A549 (cell line): ENCODE results near the gene F12. TPM values are rescaled to one million over a fixed set of nuclear protein-coding genes. Genes with fewer than 3 reads are reported as not detected.

Source experiments
- ATAC-seq, 2 experiments: fragments of 200-7000 bp in 1 of 2; fragments of >200 bp in 1 of 2; cut with Nextera tagmentation in 1 of 2; cut with Tn5 transposase in 1 of 2; 3 replicates each; pipeline versions ENCODE4 v1.8.0 to v1.9.1; 2018 to 2020; ENCODE audit warnings: mild to moderate bottlenecking in 1 of 2, moderate library complexity in 1 of 2
- CTCF ChIA-PET: fragments of 300-600 bp; sonication (Branson Sonifier 250); formaldehyde crosslinking; extraction: SDS; loops from one replicate; lab custom pipeline; 2021; ENCODE audit warnings: antibody characterized with exemption, inconsistent platforms; lab: Yijun Ruan, JAX
- POLR2A ChIA-PET: fragments of 350-600 bp; formaldehyde crosslinking; extraction: SDS; loops from one replicate; lab custom pipeline; 2021; ENCODE audit warnings: antibody characterized with exemption, inconsistent platforms; lab: Yijun Ruan, JAX
- DNase-seq, 2 experiments: peaks; one replicate each; pipeline versions ENCODE4 v3.0.0 to v3.0.0-alpha.2; 2011 to 2016; ENCODE audit warnings: low read depth in 1 of 2, low spot score in 1 of 2
- FAIRE-seq: peaks from 2 replicates; lab custom pipeline; 2011; peaks lifted over from hg19 to GRCh38; lab: Jason Lieb, UNC
- H3K27ac ChIP-seq, 2 experiments: fragments of >200 bp; sonication (Bioruptor Twin); formaldehyde crosslinking; 3 replicates each; pipeline ENCODE4 v1.5.1; 2016 to 2017
- H3K4me1 ChIP-seq: fragments of >200 bp; sonication (Bioruptor Twin); formaldehyde crosslinking; 3 replicates; pipeline ENCODE4 v1.6.1; 2016
- H3K4me2 ChIP-seq: fragments of >200 bp; sonication (Bioruptor Twin); formaldehyde crosslinking; 3 replicates; pipeline ENCODE4 v1.6.1; 2016
- H3K4me3 ChIP-seq: fragments of >200 bp; sonication (Bioruptor Twin); formaldehyde crosslinking; 3 replicates; pipeline ENCODE4 v1.5.1; 2016
- H3K9me3 ChIP-seq: fragments of >200 bp; sonication (Bioruptor Twin); formaldehyde crosslinking; 3 replicates; pipeline ENCODE4 v1.6.1; 2016
- CHD4 ChIP-seq: fragments of 200-600 bp; sonication (generic); IDR thresholded peaks from 2 replicates; pipeline ENCODE4 v1.6.1; 2016; ENCODE audit warnings: antibody characterized with exemption, mild to moderate bottlenecking, borderline replicate concordance
- ESRRA ChIP-seq: fragments of 150-350 bp; IDR thresholded peaks from 2 replicates; pipeline ENCODE4 v1.6.1; 2014; ENCODE audit warnings: mild to moderate bottlenecking, low read length, borderline replicate concordance
- FOXS1 ChIP-seq: fragments of 250-450 bp; sonication (Bioruptor Pico); IDR thresholded peaks from 2 replicates; pipeline ENCODE4 v1.5.0; 2020; ENCODE audit warnings: mild to moderate bottlenecking, moderate library complexity
- HOXB5 ChIP-seq: fragments of 250-450 bp; sonication (Bioruptor Pico); IDR thresholded peaks from 2 replicates; pipeline ENCODE4 v1.5.0; 2020; ENCODE audit warnings: mild to moderate bottlenecking, moderate library complexity
- JUN ChIP-seq, 2 experiments: fragments of >200 bp; sonication (Bioruptor Twin); formaldehyde crosslinking; IDR thresholded peaks; 2 replicates in 1 of 2; 3 replicates in 1 of 2; pipeline ENCODE4 v1.6.1; 2016 to 2017
- MAZ ChIP-seq: fragments of 150-350 bp; IDR thresholded peaks from 2 replicates; pipeline ENCODE4 v1.6.1; 2014; ENCODE audit warnings: antibody characterized with exemption, low read depth, low read length, borderline replicate concordance
- NPAS2 ChIP-seq: fragments of 250-450 bp; sonication (Bioruptor Pico); IDR thresholded peaks from 2 replicates; pipeline ENCODE4 v1.8.0; 2022; ENCODE audit warnings: mild to moderate bottlenecking, moderate library complexity, borderline replicate concordance
- RAD21 ChIP-seq, 2 experiments: fragments of >200 bp in 1 of 2; sonication (Bioruptor Twin) in 1 of 2; formaldehyde crosslinking in 1 of 2; IDR thresholded peaks in 1 of 2; conservative IDR thresholded peaks in 1 of 2; 2 replicates in 1 of 2; 3 replicates in 1 of 2; pipeline ENCODE4 v1.6.1; 2012 to 2018; ENCODE audit warnings: inconsistent platforms in 1 of 2
- RCOR1 ChIP-seq: fragments of 150-350 bp; IDR thresholded peaks from 2 replicates; pipeline ENCODE4 v1.6.1; 2014; ENCODE audit warnings: antibody characterized with exemption, low read length, low read depth
- ZNF302 ChIP-seq: fragments of 250-450 bp; sonication (Bioruptor Pico); IDR thresholded peaks from 2 replicates; pipeline ENCODE4 v1.9.0; 2021; ENCODE audit warnings: inconsistent platforms, mild to moderate bottlenecking, moderate library complexity
- ZSCAN20 ChIP-seq: fragments of 250-450 bp; sonication (Bioruptor Pico); IDR thresholded peaks from 2 replicates; pipeline ENCODE4 v1.8.0; 2022; ENCODE audit warnings: mild to moderate bottlenecking, moderate library complexity
- WGBS: methylation state at CpG from one replicate; pipeline ENCODE4 v1.1.6; 2017; ENCODE audit errors: missing lambda C conversion rate; 5-methylcytosine and 5-hydroxymethylcytosine counted together
- polyA plus RNA-seq, 4 experiments: library from polyadenylated mRNA; depleted of rRNA in 3 of 4; stranded (reverse); fragments of >200 nt; fragmentation: RNase III in 1 of 4; extraction: RNeasy Plus Mini Kit Qiagen cat#74134 plus additional on column Dnase treatment in 1 of 4; gene quantifications; 2 replicates in 3 of 4; 3 replicates in 1 of 4; pipeline ENCODE4 v1.2.3, GENCODE V29; 2011 to 2017
- TF ChIP-seq, protein P1 (sequence below): fragments of >200 bp; sonication (Bioruptor Twin); formaldehyde crosslinking; IDR thresholded peaks from 3 replicates; pipeline ENCODE4 v1.6.1; 2016
- TF ChIP-seq, protein P2 (sequence below): fragments of 450-650 bp; IDR thresholded peaks from 2 replicates; pipeline ENCODE4 v1.6.1; 2014; ENCODE audit warnings: antibody characterized with exemption
- TF ChIP-seq, protein P3 (sequence below): IDR thresholded peaks from 2 replicates; pipeline ENCODE4 v1.6.1; 2012
- TF ChIP-seq, protein P4 (sequence below): fragments of 250-450 bp; sonication (Bioruptor Pico); IDR thresholded peaks from 2 replicates; pipeline ENCODE4 v1.5.0; 2021; ENCODE audit warnings: mild to moderate bottlenecking, moderate library complexity, borderline replicate concordance

The F12 gene
- polyA plus RNA-seq, 2 of the 4 experiments (the other 2 are of a cell fraction): 5.3 to 14.3 TPM

DNA sequence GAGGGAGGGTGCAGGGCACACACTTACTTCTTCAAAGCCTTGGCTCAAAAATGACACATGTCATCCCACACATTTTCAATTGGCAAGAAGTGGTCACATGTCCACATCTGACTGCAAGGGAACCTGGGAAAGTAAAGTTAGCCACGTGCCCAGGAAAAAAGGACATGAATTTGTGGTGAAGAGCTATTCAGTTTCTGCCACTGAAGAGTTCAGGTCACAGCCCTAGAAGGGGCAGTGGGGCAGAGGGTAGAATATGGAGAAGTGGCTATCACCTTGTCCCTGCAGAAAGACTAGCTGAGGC lies 53.5 kb downstream of the F12 start:
- no peak for DNase-seq
- ChIA-PET CTCF (interaction anchor here (0.7 to 4.3 kb wide), 6 partner anchors 11 to 48 kb away, joined by 3 to 28 read pairs (median 4); no protein-coding TSS in a partner anchor), POLR2A (no interaction called here)
- H3K4me3 ChIP-seq: no peak overlapping the region
- no peak overlapping the region for H3K4me2 ChIP-seq
- peaks cover 10% of the 10 kb centered on the region; the same call in 2 of the 3 replicates for H3K4me1 ChIP-seq
- no peak overlapping the region for H3K27ac ChIP-seq
- no peak for FAIRE-seq
- H3K9me3 ChIP-seq: peaks cover 4% of the 10 kb centered on the region; the same call in 1 of the 3 replicates
- ATAC-seq: no peak
- WGBS: 0% methylated on average over 1 of the region's 1 CpG
- TF ChIP-seq ZNF302 (no peak), RCOR1 (no peak), ZSCAN20 (CRISPR knock-in tag) (no peak), CHD4 (no peak)
- TF ChIP-seq, protein P1, sequence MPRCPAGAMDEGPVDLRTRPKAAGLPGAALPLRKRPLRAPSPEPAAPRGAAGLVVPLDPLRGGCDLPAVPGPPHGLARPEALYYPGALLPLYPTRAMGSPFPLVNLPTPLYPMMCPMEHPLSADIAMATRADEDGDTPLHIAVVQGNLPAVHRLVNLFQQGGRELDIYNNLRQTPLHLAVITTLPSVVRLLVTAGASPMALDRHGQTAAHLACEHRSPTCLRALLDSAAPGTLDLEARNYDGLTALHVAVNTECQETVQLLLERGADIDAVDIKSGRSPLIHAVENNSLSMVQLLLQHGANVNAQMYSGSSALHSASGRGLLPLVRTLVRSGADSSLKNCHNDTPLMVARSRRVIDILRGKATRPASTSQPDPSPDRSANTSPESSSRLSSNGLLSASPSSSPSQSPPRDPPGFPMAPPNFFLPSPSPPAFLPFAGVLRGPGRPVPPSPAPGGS: no peak
- TF ChIP-seq, protein P2, sequence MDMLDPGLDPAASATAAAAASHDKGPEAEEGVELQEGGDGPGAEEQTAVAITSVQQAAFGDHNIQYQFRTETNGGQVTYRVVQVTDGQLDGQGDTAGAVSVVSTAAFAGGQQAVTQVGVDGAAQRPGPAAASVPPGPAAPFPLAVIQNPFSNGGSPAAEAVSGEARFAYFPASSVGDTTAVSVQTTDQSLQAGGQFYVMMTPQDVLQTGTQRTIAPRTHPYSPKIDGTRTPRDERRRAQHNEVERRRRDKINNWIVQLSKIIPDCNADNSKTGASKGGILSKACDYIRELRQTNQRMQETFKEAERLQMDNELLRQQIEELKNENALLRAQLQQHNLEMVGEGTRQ: peak; percentile 82

DNA sequence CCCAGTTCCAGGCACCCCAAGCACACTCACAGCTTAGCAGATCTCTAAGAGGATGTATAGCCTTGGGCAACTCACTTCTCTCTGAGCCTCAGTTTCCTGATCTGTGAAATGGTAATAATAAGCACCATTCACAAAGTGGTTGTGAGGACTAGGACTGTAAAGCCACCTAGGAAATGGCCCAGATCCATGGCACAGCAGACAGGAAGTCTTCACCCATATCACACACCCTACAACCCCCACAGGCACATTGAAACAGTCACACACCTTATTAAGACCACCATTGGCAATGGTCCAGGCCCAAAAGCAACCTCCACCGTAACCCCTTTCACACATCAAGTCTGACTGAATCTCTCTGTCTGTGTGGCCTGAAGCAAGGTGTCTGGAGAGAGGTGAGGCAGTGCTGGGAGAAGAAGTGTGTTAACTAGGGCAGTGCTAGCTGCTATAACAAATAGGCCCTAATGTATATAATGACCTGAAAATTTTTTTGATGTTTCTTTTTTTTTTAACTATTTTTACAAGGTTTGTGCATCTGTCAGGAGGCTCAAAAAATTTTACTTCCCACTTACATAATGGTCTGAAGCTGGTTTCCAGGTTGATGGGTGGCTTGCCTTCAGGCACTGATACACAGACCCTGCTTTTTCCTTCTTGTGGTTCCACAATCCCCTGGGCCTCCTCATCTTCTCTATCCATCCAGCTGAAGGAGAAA lies 54.0 kb downstream of the F12 start:
- H3K27ac ChIP-seq: no peak overlapping the region
- no peak overlapping the region for H3K4me3 ChIP-seq
- POLR2A ChIA-PET: no interaction called here
- 0 out of 2 replicates have a peak, but pooled peaks have one; percentile 52 for TF ChIP-seq CHD4
- no peak for TF ChIP-seq RAD21 (conservative IDR thresholded peaks at IDR 0.05 in 1 of 2, IDR thresholded peaks at IDR 0.05 in 1 of 2)
- TF ChIP-seq, protein P3, sequence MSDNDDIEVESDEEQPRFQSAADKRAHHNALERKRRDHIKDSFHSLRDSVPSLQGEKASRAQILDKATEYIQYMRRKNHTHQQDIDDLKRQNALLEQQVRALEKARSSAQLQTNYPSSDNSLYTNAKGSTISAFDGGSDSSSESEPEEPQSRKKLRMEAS: no peak
- TF ChIP-seq, all 56 proteins: peak for 1
- ATAC-seq (no peak), FAIRE-seq (no peak), DNase-seq (no peak)
- CTCF ChIA-PET: interaction anchor here (0.9 to 4.3 kb wide), 5 partner anchors 11 to 48 kb away, joined by 3 to 28 read pairs (median 4); no protein-coding TSS in a partner anchor
- peaks cover 14% of the 10 kb centered on the region for H3K4me1 ChIP-seq
- H3K9me3 ChIP-seq: peaks cover 4% of the 10 kb centered on the region; the same call in 1 of the 3 replicates
- H3K4me2 ChIP-seq: no peak overlapping the region
- WGBS: 85% methylated on average over 1 of the region's 1 CpG

DNA sequence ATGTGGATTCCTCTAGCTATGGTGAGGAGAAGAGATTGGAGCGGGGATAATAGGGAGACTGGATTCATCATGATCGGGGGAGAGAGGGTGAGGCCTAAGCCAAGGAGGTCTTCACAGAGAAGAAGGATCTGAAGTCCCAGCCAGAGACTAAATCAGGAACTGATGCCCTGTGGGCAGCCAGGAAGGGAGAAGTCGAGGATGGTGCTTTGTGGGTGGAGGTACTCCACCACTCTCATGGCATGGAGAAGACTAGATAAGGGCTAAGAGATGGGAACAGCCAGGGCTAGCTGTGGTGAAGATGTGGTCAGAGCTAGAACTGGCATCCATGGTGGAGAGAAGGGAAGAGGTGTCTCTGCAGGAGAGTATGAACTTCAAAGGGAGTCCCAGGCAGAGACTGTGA lies 54.7 kb downstream of the F12 start:
- WGBS: 72% methylated on average over 3 of the region's 3 CpGs
- ATAC-seq (no peak), FAIRE-seq (no peak)
- H3K27ac ChIP-seq: peak overlapping the region in 1 of 2 experiments; percentile 15; a peak in 1 of 6 replicates
- POLR2A ChIA-PET: no interaction called here
- H3K4me1 ChIP-seq: peaks cover 20% of the 10 kb centered on the region
- H3K4me2 ChIP-seq: peak overlapping the region; percentile 27; the same call in 2 of the 3 replicates
- H3K9me3 ChIP-seq: peaks cover 4% of the 10 kb centered on the region; the same call in 1 of the 3 replicates
- no peak for TF ChIP-seq ESRRA
- TF ChIP-seq, all 56 proteins: peak for 0
- DNase-seq: no peak
- H3K4me3 ChIP-seq: no peak overlapping the region
- CTCF ChIA-PET: interaction anchor here (1.3 to 4.3 kb wide), 5 partner anchors 15 to 49 kb away, joined by 3 to 28 read pairs (median 4); no protein-coding TSS in a partner anchor

DNA sequence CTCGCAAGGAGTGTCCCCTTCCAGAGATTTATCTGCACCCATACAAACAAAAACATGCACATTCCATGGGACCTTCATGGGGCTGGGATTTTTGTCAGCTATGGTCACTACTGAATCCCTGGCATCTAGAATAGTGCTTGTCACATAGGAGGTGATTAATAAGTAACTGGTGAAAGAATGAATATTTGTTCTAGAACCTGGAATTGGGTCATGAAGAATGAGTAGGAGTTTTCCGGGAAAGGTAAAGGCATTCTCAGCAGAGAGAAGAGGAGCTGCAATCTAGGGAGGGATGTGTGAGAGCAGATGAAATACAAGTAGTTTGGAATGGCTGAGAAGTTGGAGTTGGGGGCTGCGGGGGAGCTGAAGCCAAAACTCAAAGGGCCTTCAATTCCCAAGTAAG lies 55.1 kb downstream of the F12 start:
- DNase-seq (no peak), ATAC-seq (no peak), FAIRE-seq (no peak)
- peak overlapping the region; percentile 27 for H3K4me2 ChIP-seq
- ChIA-PET CTCF (interaction anchor here (1.1 to 4.3 kb wide), 5 partner anchors 15 to 49 kb away, joined by 3 to 28 read pairs (median 4); no protein-coding TSS in a partner anchor), POLR2A (no interaction called here)
- 72% methylated on average over 3 of the region's 3 CpGs for WGBS
- peaks cover 4% of the 10 kb centered on the region; the same call in 1 of the 3 replicates for H3K9me3 ChIP-seq
- peaks cover 24% of the 10 kb centered on the region for H3K4me1 ChIP-seq
- no peak overlapping the region for H3K4me3 ChIP-seq
- TF ChIP-seq, protein P4, sequence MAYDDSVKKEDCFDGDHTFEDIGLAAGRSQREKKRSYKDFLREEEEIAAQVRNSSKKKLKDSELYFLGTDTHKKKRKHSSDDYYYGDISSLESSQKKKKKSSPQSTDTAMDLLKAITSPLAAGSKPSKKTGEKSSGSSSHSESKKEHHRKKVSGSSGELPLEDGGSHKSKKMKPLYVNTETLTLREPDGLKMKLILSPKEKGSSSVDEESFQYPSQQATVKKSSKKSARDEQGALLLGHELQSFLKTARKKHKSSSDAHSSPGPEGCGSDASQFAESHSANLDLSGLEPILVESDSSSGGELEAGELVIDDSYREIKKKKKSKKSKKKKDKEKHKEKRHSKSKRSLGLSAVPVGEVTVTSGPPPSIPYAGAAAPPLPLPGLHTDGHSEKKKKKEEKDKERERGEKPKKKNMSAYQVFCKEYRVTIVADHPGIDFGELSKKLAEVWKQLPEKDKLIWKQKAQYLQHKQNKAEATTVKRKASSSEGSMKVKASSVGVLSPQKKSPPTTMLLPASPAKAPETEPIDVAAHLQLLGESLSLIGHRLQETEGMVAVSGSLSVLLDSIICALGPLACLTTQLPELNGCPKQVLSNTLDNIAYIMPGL (CRISPR knock-in tag): no peak
- no peak for TF ChIP-seq MAZ
- no peak for TF ChIP-seq HOXB5 (CRISPR knock-in tag)
- no peak for TF ChIP-seq ZNF302
- TF ChIP-seq FOXS1: no peak
- no peak for TF ChIP-seq JUN (IDR thresholded peaks at IDR 0.05)
- TF ChIP-seq NPAS2 (CRISPR knock-in tag): no peak
- peak overlapping the region in 1 of 2 experiments; percentile 15; a peak in 1 of 6 replicates for H3K27ac ChIP-seq
